ENCODE measurements around the gene PI4KA. TPM values are rescaled to one million over a fixed set of nuclear protein-coding genes. Genes with fewer than 3 reads are reported as not detected.
"Not testable (repeated sequence)": the region's sequence is repeated elsewhere in the genome, so short reads cannot be mapped to it uniquely, and the experiment has no call there.

Gene PI4KA
- total RNA-seq, 1 experiment from 2014 or later, result 23.8 TPM

DNA sequence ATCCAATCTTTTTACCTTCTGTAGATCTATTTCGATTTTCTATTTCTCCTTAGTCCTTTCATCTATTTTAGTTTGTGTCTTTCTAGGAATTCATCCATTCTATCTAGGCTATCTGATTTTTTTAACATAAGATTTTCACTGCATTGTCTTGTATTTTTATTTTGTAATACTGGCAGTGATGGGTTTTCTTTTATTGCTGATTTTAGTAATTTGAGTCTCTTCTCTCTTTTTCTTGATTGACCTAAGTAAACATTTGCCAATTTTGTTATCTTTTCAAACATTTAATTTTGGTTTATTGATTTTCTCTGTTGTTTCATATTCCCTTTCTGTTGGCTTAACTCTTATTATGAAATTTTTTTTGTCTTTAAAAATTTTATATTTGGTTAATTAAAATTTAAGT lies 192.1 kb downstream of the PI4KA start:
- no peak for DNase-seq (ENCODE audit: low read depth)

DNA sequence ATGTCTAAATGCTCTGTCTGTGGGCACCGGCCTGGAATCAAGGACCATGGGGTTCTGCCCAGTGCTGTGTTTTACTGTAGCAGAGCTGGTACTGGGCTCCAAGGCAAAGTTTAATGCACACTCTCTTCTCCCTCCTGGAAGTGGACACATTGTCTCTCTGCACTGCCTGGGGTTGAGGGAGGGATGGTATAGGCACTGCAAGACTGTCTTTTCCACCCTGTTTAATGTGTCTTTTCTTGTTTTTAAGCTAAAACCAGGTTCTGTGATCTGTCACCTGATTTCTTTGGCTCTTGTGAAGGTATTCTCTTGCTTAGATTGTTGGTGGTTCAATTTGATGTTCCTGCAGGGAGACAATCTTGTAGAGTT lies 194.0 kb downstream of the PI4KA start:
- DNase-seq (ENCODE audit: low read depth), result no peak

DNA sequence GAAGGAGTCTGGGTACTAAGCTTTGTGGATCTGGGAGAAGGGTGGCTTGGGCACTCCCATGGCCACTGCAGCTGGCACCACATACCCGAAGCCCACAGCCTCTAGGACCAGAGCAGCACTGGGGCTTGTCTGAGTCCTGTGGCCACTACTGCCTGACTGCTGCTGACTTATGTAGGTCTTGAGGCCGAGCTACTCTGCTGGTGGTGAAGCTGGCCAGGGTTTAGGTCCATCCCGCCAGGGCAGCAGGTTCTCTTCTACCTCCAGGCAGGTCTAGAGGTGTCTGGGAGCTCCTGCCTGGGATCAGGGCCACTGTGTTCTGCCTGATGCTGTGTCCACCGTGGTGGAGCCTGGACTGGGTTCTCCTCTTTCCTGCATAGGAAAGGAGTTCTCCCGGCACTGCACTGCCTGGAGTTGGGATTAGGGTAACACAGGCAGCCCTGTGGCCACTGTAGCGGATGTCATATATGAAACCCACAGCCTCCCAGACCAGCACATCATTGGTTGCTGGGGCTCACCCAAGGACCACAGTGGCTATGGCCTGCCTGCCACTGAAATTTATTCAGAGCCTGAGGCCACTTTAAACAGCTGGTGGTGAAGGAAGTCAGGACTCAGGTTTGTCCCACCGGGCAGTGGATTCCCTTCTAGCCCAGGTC lies 194.5 kb downstream of the PI4KA start:
- no peak for DNase-seq (ENCODE audit: low read depth)

DNA sequence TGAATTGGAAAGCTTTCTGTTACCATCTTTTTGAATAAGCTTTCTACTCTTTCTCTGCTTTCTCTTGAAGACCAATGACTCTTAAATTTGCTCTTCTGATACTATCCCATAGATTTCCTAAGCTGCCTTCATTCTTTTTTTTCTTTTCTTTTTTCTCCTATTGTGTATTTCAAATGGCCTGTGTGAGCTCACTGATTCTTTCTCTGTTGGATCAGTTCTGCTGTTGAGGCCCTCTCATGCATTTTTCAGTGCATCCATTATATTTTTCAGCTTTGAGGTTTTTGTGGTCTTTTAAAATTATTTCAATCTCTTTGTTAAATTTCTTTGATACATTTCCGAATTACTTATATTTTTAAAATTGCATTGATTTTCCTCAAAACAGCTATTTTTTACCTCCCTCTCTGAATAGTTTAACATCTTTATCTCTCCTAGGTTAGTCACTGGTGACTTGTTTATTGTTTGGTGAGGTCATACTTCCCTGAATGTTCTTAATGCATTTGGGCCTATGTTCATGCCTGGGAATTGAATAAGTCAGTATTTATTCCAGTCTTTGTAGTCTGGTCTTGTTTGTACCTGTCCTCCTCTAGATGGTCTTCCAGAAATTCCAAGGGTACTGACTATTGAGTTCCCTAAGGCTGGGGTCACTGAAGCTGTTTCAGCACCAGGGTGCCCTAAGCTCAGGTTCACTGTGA lies 195.3 kb downstream of the PI4KA start:
- no peak for DNase-seq (ENCODE audit: low read depth)

DNA sequence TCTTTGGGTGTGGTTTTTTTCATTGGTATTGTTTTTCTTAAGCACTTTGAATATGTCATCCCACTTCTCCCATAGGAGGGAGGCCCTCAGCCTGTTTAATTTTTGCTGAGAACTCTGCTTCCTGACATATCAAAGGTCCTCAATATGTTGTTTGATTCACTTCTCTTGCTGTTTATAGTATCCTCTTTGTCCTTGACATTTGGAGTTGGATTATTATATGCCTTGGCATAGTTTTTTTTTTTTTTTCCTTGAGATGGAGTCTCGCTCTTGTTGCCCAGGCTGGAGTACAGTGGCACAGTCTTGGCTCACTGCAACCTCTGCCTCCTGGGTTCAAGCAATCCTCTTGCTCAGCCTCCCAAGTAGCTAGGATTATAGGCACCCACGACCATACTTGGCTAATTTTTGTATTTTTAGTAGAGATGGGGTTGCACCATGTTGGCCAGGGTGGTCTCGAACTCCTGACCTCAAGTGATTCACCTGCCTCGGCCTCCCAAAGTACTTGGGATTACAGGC lies 196.0 kb downstream of the PI4KA start:
- not testable (repeated sequence) for DNase-seq (ENCODE audit: low read depth)

DNA sequence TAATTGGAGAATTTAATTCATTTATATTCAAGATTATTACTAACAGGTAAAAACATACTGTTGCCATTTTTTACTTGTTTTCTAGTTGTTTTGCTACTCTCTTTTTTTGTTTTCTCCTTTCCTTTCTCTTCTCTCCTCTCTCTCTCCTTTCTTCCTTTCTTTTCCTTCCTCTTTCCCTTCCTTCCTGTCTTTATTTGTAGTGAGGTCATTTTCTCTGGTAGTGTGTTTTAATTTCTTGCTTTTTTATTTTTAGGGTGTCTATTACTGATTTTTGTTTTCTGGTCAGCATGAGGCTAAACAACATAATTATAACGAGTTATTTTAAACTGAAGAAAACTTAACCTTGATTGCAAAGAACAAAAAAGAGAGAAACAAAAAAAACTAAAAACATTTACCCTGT lies 197.1 kb downstream of the PI4KA start:
- DNase-seq (ENCODE audit: low read depth), result no peak

DNA sequence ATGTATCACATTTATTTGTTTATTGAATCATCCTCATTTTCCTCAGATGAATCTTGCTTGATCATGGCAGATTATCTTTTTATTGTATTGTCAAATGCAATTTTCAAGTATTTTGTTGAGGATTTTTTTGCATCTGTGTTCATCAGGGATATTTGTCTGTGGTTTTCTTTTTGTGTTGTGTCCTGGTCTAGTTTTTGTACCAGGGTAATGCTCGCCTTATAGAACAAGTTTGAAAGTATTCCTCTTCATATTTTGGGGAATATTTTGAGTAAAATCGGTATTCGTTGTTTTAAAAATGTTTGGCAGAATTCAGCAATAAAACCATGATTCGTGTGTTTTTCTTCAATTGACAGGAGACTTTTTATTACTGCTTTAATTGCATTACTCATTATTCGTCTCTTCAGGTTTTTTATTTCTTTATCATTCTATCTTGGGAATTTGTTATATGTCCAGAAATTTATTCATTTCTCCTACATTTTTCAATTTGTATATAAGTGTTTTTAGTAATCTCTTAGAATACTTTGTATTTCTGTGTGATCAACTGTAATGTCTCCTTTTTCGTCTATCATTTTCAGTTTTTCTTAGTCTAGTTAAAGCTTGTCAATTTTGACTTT lies 198.1 kb downstream of the PI4KA start:
- no peak for DNase-seq (ENCODE audit: low read depth)

DNA sequence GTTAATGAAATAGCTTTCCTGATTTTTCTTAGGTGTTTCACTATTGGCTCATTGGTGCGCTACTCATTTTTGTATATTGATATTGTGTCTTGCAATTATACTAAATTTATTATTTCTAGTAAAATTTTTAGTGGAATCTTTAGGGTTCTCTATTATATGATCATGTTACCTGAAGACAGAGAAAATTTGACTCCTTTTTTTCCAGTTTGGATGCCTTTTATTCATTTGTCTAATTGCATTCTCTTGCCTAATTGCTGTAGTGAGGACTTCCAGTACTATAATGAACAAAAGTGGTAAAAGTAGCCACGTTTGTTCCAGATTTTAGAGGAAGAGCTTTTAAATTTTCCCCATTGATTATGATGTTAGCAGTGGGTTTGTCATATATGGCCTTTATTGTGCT lies 198.7 kb downstream of the PI4KA start:
- no peak for DNase-seq (ENCODE audit: low read depth)

DNA sequence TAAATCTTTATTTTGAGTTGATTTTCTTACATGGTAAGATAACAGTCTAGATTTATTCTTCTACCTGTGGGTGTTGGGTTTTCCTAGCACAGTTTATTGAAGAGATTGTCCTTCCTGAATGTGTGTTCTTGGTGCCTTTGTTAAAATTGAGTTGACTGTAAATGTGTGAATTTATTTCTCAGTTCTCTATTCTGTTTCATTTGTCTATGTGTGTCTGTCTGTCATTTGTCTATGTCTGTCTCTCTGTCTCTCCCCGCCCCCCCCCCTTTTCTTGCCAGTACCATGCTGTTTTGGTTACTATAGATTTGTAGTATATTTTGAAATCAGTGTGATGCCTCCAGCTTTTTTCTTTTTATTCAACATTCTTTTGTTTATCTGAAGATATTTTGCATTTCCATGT lies 199.4 kb downstream of the PI4KA start:
- no peak for DNase-seq (ENCODE audit: low read depth)

DNA sequence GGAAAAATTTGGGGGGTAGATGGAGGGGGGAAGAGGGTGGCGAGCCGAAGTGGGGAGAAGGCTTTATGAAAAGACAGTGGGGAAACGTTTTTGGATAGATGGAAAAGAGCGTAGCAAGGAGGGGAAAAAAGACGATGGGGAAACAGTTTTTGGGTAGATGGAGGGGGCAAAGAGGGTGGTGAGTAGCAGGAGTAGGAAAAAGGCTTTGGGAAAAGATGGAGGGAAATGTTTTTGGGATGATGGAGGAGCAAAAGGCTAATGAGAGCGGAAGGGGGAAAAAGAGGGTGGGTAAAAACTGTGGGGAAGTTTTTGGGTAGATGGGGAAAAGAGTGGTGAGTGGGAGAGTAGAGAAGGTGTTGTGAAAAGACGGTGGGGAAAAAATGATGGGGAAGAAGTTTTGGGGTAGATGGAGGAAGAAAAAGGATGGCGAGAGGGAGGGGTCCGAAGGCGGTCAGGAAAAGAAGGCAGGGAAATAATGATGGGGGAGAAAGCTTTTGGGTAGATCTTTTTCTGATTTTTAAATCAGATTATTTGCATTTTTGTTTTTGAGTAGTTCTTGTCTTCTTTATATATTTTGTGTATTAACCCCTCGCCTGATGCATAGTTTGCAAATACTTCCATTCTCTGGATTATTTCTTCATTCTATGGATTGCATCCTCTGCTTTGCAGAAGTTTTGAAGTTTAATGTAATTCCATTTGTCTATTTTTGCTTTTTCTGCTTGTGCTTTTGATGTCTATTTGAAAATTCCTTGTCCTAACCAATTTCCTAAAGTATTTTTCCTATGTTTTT lies 200.0 kb downstream of the PI4KA start:
- no peak for DNase-seq (ENCODE audit: low read depth)

DNA sequence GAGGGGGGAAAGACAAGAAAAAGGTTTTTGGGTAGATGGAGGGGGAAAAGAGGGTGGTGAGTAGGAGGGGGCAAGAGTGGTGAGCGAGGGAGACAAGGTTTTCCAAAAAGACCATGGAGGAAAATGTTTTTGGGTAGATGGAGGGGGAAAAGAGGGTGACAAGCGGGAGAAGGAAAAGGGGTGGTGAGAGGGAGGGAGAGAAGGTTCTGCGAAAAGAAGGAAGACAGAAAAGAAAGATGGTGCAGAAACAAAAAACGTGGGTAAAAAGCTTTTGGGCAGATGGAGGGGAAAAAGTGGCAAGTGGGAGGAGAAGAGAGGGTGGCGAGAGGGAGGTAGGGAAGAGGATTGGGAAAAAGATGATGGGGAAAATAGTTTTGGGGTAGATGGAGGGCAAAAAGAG lies 200.6 kb downstream of the PI4KA start:
- DNase-seq (ENCODE audit: low read depth), result no peak

Other genes with a start within 250 kb of the PI4KA start
- gene SERPIND1, start 84.7 kb downstream of the PI4KA start, total RNA-seq (2014; rRNA removed; shearing (Covaris generic)), result not detected in 2 replicates
- 10.7 and 11.5 TPM in 2 replicates for gene SNAP29, start 196 bp upstream of the PI4KA start, total RNA-seq (2014; rRNA removed; shearing (Covaris generic))
- gene CRKL, start 58.6 kb upstream of the PI4KA start, total RNA-seq (2014; rRNA removed; shearing (Covaris generic)), result 32.8 and 43.9 TPM in 2 replicates
- gene AIFM3, start 108.4 kb upstream of the PI4KA start, total RNA-seq (2014; rRNA removed; shearing (Covaris generic)), result 0.10 and 0.47 TPM in 2 replicates
- 13.0 and 14.0 TPM in 2 replicates for gene LZTR1, start 123.5 kb upstream of the PI4KA start, total RNA-seq (2014; rRNA removed; shearing (Covaris generic))
- gene THAP7, start 143.3 kb upstream of the PI4KA start, total RNA-seq (2014; rRNA removed; shearing (Covaris generic)), result 50.2 and 52.6 TPM in 2 replicates
- 2.1 and 3.6 TPM in 2 replicates for gene P2RX6, start 156.4 kb upstream of the PI4KA start, total RNA-seq (2014; rRNA removed; shearing (Covaris generic))
- not detected in 2 replicates for gene SLC7A4, start 173.8 kb upstream of the PI4KA start, total RNA-seq (2014; rRNA removed; shearing (Covaris generic))
- gene LRRC74B, start 187.1 kb upstream of the PI4KA start, total RNA-seq (2014; rRNA removed; shearing (Covaris generic)), result not detected in 2 replicates